GM19438 (cell line): ENCODE results near the gene SUSD4.

Experiments used
- ATAC-seq: cut with Tn5 transposase; IDR thresholded peaks from one replicate; pipeline ENCODE4 v1.9.1; 2021; ENCODE audit warnings: low read depth; ENCODE audit not compliant: unreplicated experiment

The SUSD4 gene

DNA sequence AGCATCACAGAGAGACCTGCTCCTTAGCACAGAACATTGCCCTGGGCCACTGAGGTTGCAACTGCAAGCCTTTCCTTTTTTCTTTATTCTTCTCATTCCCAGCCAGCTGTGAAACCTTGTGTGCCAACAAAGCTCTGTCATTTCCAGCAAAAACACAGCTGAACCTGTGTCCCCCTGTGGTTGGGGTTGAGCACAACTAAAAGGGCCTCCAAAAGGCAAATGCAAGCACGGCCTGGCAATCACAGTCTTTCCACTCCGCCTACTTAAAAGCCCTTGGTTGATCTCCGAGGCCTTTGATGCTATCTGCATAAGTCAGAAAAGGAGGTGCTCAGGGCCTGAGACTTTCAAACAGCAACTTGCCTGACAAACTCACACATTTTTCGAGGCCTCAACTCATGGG, 32.7 kb downstream of the SUSD4 start:
- ATAC-seq: no peak

DNA sequence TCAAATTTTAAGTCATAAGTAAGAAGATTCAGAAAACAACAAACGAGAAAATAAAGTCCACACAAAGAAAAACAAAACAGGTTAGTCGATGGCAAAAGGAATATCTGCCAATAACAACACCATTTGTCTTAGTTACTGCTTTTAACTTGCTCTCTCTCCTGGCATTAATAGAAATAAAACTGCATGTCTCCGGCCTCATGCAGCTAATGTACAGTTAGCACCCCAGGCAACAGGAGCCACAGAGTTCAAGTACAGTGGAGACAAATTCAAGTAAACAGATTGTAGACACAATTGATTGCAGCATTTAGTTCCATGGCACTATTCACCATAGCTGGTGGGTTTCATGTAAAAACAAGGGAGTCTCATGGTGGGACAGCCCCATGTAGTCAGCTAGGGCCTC, 33.5 kb downstream of the SUSD4 start:
- no peak for ATAC-seq

DNA sequence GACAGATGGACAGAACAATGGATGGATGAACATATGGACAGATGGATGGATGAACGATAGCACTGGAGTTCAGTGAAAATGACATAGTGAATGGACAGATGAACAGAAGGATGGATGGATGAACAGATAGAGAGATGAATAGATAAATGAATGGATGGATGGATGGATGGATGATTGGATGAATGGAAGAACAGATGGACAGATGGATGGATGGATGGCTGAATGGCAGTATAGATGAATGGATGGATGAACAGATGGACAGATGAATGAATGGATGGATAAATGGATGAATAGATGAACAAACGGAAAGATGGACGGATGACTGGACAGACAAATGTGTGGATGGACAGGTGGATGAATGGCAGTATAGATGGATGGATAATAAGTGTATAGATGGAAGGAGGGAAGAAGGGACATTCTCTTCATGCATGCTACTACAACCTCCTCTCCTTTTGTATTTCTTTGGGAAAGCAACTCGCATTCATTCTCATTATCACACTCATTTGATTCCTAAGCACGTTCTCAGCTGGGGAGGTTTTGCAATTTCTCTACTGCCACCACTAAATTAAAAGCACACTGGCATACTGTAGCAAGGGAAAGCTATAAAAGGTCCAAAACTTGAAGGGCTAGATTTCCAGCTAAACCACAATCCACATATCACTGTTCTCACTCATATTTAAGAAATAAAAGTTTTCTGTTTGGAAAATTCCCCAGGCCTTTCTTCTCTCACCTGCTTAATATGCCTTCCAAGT, 34.1 kb downstream of the SUSD4 start:
- ATAC-seq: no peak

DNA sequence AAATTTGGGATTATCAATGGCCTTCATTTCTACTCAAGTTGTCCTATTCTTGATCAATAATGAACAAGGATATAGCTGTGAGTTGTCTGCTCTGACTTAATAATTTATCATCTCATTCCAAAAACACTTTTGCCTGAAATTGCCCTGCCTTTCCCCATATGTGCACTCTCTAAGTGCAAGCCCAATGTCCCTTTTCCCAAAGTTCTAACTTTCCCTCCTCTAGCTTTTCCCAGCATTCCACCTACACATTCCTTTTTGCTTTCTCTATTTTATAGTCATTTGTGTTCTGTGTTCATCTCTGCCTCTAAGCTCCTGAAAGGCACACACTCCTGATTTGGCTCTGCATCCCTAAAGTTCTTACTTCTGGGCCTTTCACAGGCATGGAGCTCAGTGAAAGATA, 34.7 kb downstream of the SUSD4 start:
- ATAC-seq: no peak

DNA sequence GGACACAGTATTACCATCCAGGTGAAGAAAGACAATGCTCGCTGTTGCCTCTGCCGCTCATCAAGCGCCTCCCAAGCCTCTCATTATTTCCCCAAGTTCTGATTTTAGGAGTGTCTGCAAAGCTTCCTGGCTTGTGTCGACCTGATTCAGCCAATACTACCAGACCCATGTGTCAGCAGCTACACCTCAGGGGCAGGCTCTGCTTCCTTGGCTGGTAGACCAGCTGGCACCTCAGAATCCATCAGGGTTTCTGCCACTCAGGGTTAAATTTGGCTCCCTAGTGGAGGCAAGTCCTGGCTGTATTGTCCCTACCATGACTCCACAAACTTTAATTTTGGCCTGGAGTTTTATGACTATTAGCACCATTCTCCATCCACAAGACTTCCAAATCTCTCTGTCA, 35.4 kb downstream of the SUSD4 start:
- ATAC-seq: no peak

DNA sequence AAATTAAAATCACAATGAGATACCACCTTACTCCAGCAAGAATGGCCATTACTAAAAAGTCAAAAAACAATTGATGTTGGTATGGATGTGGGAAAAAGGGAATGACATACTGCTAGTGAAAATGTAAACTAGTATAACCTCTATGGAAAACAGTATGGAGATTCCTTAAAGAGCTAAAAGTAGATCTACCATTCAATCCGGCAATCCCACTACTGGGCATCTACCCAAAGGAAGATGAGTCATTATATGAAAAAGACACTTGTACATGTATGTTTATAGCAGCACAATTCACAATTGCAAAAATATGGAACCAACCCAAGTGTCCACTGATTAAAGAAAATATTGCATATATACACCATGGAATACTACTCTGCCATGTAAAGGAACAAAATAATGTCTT, 37.2 kb downstream of the SUSD4 start:
- ATAC-seq: no peak

DNA sequence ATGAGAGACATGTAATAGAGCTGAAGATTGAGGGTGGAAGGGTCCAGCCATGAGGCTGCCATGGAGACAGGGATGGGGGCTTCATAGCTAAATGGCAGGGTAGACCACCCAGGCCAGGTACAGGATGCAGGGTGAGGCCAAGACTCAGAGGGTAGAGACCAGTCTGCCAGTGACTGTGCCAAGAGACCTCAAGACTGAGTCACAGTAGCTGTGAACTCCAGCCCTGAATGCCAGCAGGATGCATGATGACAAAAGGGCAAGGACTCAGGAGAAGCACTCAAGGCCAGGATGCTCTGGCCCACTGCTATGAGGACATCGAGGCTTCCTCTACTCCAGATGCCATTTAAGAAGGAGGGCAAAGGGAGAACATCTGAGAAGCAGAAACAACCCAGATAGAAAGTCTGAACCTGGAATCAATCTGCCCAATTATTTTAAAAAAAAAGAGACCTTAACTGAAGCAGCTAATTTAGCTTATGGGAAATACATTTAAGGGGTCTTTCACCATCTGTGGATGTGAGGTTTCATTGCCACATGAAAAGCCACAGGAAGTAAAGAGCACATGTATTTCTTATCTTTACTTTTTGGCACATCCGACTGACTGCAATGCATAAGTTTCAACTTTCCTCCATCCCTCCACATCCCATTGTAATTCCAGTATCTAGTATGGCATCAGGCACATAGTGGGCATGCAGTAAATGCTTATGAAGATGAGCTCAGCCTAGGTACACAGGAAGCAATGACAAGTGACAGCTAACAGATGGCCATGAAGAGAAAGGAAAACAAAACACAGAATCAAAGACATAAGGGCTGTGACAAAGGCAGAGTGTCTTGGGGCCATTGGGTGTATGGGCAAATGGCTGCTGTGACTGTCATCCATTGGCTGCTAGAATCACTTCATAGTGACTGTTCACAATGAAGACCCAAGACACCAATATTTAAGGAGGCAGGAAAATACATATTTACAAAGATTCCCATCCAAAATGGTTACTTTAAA, 40.2 kb downstream of the SUSD4 start:
- ATAC-seq: no peak

DNA sequence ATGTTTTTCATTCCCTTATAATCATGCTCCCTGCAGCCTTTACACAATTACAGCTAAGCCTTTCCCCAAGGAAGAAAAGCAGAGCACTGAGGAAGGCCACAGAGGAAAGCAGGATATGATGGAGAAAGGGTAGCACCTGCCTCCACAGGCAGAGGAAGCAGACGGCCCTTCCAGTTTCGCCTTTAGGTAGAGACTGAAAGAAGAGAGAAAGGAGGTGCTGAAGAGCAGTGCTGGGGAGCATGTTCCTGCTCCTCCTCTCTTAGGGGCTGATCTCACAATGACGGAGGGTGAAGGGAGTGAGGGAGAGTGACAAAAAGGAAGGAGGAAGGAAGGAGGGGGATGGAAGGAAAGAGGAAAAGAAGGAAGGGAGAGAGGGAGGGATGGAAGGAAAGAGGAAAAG, 41.1 kb downstream of the SUSD4 start:
- ATAC-seq: no peak

DNA sequence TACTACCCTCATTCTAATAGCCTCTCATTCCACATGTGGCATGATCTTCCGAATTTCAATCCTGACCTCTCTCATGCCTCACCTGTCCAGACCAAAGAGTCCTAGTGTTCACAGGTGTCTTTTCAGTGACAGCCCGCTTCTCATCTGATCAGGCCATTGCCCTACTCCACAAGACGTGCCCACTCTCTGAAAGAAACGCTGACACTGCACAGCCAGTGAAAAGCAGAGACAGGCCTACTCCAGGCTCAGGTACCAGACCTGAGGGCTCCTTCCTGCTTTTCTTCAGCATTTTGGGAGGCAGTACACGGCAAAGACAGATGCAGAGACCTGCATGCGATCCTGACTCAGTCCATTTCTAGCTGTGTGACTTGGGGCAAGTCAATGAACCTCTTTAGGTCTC, 43.0 kb downstream of the SUSD4 start:
- ATAC-seq: no peak

DNA sequence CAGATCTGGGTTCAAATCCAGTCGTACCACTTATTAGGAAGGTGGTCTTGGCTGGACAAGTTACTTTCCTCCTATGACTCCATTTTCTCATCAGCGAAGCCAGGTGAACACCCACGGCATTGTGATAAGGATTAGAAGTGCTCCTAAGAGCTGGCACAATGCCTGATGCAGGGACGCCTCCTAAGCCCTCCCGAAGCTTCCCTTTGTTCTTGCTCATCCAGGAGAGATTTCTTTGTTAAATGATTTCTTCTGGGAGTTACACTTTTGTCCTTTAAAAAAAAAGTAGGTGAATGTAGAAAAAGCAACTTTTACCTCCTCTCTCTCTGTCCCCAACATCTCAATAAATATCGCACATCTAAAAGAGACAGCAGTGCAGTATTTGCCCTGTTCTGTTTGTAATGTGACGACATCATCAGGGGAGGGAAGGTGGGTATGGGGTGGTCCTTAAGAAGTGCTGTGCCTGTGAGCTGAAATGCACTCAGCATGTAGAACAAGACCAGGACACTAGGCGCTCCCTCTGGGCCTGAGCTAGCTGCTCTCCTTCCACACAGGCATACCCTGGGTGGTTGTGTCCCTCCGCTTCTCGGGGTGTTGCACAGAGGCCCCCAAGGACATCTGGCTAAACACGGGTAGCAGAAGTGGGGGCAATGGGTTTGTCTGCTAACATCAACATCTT, 43.9 kb downstream of the SUSD4 start:
- ATAC-seq: no peak

DNA sequence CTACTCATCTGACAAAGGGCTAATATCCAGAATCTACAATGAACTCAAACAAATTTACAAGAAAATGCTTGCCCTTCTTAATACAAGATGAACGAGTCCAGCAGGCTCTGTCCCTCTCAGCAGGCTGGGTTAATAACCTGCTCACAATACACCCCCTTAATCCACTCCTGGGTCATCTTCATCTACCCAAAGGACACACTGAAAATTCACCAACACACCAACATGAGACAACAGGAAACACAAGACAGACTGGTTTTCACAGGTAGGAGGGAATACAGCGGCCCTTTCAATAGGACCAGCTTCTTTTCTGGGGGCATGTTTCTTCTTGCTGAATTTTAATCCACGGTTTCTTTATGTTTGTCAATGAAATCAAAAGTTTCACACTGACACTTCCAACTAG, 44.6 kb downstream of the SUSD4 start:
- ATAC-seq: no peak

DNA sequence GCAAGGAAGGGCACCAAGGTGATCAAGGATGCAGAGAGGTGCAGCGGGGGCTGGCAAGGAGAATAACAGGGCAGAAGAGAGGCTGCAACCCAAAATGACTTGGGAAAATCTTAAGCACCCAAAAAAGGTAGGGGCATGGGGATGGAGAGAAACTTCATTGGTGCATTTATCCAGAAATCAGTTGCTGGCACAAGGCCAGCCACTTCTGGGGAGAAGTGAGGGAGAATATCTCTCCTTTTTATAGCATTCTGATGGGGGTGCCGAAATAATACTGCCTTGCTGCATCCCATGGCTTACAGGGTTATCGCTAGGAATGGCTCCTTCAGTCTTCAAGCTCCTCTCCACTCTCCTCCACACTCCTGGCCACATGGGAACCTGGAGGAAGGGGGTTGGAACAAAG, 47.9 kb downstream of the SUSD4 start:
- no peak for ATAC-seq

DNA sequence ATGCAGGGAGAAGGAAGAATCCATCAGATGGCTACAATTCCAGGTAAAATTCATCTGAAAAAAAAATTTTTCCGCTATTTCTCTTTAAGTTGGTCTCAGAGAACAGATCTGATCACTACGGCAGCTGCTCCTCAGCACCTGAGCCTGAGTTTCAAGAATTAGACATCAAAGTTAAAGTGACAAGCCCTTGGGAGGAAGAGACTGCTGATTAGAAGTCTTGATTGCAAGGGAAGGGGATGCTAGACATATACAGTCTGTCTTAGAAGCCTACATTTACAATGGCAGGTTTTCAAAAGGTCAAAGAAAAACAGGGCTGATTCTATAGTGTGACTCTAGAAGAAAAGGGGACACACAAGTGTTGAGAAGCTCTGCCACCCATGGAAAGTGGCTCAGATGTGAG, 48.3 kb downstream of the SUSD4 start:
- no peak for ATAC-seq

DNA sequence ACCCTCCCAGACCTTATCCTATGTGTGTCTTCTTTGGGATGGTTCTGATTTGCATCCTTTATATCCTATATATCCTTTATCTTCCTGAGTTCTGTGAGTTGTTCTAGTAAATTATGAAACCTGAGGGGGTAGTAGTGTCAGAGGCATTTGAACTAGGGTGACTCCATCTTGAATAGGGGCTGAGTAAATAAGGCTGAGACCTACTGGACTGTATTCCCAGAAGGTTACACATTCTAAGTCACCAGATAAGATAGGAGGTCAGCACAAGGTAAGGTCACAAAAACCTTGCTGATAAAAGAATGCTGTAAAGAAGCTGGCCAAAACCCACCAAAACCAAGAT, 50.6 kb downstream of the SUSD4 start:
- ATAC-seq: no peak

DNA sequence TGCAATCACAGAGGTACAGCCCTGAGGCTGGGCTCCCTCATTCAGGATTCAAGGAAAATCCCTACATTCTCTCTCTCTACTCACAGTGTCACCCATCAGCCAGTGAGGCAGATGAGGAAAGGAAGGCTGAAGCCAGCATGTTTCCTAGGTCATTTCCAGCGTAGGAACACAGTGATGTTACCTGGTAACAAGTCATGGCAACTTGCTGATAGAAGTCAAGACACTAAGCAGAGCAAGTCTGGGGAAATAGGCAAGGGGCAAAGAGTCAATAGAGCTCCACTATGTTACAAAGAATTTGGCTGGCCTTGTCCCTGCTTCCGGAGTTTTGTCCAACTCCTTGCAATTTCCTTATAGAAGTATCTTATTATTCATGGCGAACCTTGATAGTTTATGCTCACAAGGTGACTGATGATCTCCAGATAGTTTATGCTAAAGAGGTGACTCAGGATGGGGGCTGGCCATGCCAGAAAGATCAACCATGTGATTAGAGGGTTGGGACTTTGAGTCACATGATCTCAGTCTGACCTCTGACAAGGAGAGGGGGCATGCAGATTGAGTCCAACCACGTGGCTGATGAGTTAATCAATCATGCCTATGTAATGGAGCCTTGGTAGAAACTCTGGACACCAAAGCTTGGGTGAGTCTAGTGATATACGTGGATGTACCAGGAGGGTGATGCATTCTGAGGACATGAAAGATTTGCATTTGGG, 51.1 kb downstream of the SUSD4 start:
- ATAC-seq: no peak

DNA sequence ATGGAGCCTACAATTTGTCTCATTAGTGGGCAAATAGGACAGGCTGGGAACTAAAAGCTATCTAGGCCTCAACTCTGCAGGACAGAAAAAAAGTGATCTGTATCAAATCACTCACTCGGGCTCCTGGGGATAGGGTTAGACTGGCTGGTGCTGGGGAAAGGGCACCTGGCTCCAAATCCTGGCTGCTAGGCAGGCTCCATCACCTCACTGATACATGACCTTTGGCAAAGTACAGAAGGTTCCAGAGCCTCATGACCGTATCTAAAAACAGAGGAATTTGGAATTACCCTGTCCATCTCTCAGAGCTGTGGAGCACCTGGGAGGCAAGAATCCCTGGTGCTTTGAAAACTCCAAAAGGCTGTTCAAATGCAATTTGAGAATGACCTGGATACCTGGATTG, 51.7 kb downstream of the SUSD4 start:
- ATAC-seq: no peak

DNA sequence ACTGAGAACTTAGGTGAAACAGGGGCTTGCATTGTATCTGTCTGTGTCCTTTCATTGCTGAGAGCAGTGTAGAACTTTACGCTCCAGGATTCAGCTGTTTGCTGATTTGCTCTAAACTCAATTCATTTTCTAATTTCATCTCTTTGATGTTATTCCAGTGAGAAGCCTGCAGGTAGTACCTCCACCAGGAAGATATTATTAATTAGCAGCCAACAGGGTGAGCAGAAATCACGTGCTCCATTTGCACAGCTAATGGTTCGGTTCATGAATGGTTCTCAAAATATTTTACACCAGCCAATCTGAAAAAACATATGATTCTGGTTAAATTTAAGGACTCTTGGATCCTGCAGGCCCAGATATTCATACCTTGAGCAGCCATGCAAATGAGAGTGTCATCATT, 52.1 kb downstream of the SUSD4 start:
- no peak for ATAC-seq

DNA sequence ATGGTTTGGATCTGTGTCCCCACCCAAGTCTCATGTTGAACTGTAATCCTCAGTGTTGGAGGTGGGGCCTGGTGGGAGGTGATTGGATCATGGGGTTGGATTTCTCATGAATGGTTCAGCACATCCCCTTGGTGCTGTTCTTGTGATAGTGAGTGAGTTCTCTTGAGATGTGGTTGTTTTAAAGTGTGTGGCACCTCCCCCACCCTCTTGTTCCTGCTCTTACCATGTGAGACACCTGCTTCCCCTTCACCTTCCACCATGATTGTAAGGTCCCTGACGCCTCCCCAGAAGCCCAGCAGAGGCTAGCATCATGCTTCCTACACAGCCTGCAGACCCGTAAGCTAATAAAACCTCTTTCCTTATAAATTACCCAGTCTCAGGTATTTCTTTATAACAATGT, 55.8 kb downstream of the SUSD4 start:
- ATAC-seq: no peak

DNA sequence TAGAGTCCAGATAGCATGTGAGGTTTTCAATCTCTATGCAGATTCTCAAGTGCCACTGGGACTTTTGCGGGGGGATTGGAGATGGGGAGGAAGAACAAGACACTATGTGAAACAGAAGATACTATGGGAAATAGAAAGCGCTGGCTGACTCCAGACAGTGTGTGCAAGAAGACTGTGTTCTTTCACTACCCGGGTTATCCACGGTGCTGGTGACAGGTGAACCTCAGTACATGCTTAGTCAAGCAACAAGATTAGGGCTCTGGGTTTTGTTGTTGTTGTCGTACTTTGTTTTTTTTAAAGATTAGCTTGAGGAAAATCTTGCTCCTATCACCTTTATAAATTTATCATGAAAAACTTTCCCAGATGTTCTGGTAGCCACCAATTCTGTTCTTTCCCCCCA, 56.4 kb downstream of the SUSD4 start:
- no peak for ATAC-seq

DNA sequence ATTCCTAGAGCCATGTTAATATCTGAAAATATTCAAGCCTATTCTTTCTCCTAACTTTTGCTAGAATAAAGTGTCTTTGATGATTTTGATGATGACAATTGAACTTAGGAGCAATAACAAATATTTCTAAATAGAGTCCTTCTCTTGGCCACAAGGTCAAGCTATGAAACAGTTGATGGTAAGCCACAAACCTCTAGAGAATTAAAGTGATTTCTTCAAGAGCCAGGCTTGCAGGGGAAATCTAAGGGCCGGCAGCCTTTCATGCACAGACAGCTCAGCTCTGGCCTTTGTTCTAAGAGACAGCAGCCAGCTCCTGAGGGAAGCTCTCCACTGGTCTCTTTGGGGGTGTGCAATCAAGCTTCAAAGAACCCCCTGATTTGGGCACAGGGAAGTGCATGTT, 59.0 kb downstream of the SUSD4 start:
- ATAC-seq: no peak

DNA sequence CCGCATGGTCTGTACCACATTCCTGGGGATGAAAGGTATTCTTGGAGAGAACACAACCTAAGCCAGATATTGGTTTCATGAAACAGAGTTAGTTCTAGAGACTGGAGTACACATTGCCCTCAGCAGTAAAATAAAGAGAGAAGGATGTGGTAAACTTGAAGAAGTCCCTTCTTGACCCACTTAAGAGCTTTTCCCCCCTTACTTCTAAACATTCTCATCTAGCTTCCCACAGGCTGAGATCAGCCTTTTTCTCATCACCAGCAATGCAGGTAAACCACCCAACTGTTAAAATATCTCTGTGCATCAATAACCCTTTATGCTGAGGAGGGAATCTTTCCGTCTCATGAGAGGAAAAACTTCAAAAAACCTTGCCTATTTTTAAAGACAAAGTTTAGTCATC, 62.6 kb downstream of the SUSD4 start:
- no peak for ATAC-seq
